Stimulated activated CD8-positive, alpha-beta memory T cell treated with anti-CD3 and anti-CD28 coated beads, Interleukin-2, amount 100 ng/mL, for 1 hour (primary cell): ENCODE measurements around the gene CYP4F22.

ENCODE experiments used
- DNase-seq, 2 donors: peaks; one replicate each; pipeline ENCODE4 v3.0.0-alpha.2; 2020; ENCODE audit warnings: low read depth in 2 of 2

Gene CYP4F22

DNA sequence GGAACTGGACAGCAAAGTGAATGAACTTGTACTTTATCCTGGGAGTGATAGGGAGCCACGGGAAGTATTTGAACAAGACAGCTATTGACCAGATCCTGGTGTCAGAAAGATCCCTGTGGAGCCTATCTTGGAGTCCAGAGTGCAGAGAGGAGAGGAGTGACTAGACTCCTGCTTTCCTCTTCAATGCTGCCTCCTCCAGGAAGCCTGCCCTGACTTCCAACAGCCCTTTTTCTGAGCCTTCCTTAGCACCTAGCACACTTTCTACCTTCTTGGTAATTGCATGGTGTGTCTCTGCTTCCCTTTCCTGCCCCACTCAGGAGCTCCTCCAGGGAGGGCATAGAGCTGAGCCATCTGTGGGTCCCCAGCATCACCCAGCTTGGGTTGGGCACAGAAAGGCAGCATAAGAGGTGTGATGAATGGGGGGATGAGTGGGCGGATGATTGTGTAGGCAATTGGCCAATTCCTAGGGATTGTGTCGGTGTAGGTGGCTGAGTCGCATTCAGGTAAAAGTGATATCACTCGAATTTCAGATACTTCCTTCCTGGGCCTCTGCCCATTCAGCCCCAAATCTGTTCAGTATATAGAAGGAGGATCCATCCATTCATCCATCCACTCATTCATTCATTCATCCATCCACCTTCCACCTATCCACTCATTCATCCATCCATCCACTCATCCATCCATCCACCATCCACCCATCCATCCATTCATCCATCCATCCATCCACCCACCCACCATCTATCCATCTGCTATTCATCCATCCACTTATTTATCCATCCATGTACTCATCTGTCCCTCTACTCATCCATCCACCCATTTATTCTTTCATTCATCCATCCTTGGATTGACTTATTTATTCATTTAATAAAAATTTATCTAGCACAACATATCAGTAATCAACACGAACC is 26.9 kb downstream of the CYP4F22 start:
- no peak for DNase-seq

GRCh38 chr19:15536350-15536749 is 28.0 kb downstream of the CYP4F22 start:
- no peak for DNase-seq

DNA sequence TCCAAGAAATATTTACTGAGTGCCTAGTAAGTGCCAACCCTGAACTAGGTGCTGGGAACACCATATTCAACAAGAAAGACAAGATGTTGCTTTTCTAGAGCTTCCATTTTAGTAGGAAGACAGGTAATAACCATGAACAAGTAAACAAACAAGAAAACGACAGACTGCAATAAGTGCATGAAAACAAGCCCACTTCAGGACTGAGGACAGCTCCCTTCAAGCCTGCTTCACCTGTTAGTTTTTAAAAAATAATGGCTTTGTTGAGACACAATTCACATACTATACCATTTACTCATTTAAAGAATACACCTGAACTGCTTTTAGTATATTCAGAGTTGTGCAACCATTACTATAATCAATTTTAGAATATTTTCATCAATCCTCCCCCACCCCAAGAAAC is 30.4 kb downstream of the CYP4F22 start:
- no peak for DNase-seq

DNA sequence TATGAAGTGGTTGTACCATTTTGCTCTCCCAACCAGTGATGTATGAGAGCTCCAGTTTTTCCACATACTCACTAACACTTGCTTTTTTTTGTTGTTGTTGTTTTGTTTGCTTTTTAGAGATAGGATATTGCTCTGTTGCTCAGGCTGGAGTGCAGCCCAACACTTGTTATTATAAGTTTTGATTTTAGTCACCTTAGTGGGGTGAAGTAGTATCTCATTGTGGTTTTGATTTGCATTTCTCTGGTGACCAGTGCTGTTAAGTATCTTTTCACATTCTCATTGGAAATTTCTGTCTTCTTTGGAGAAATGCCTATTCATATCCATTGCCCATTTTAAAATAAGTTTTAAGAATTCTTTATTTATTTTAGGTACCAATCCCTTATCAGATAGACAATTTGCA is 31.3 kb downstream of the CYP4F22 start:
- no peak for DNase-seq

DNA sequence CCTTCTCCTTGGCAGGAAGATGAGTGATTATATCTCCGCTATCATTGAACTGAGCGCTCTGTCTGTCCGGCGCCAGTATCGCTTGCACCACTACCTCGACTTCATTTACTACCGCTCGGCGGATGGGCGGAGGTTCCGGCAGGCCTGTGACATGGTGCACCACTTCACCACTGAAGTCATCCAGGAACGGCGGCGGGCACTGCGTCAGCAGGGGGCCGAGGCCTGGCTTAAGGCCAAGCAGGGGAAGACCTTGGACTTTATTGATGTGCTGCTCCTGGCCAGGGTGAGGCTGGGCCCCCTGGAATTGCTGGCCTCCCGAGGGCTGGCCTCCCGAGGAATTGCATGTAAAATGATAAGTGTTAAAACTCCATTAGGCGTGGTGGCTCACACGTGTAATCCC is 32.1 kb downstream of the CYP4F22 start:
- DNase-seq, result no peak

DNA sequence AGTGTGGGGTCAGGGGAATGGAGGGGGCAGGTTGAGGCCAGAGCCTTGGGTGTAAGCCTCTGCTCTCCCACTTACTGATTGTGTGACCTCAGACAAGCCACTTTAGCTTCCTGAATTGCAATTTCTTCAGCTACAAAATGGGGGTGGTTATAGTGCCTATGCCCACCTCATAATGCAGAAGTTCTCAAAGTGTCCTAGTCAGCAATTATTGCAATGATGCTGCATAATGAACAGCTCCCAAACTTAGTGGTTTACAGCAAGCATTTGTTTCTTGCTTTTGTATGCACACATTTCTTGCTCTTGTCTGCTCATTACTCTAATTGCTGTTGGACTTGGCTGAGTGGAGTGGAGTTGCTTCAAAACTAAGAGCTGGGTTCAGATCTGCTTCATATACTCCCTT is 36.0 kb downstream of the CYP4F22 start:
- DNase-seq, result no peak

DNA sequence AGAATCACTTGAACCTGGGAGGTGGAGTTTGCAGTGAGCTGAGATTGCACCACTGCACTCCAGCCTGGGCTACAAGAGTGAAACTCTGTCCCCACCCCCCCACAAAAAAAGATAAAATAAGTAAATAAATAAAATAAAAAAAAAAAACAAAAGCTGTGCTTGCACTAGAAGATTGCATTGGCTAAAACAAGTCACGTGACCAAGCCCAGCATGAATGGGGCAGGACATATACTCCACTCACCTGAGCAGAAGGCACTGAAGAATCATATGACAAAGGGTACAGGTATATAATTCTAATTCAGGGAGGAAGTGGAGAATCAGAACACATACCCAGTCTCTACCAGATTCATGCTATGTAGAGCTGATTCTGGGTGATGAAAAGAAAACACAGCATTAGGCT is 36.6 kb downstream of the CYP4F22 start:
- no peak for DNase-seq

DNA sequence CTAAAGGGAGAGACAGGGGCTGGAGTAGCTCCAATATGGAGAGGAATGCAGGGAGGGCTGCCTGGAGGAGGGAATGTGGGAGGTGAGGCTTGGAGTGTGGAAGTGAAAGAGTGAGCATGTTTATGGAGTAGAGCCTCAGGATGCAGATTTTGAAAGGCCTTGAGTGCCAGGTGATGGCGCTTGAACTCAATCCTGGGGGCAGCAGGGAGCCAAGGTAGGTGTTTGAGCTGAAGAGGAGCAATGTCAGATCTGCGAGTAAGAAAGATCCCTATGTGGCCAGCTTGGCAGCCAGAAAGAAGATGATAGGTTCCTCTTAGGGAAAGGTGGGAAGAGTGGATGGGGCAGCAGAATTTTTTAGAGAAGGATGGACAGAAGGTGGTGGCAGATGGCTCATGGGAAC is 40.3 kb downstream of the CYP4F22 start:
- DNase-seq, result no peak

DNA sequence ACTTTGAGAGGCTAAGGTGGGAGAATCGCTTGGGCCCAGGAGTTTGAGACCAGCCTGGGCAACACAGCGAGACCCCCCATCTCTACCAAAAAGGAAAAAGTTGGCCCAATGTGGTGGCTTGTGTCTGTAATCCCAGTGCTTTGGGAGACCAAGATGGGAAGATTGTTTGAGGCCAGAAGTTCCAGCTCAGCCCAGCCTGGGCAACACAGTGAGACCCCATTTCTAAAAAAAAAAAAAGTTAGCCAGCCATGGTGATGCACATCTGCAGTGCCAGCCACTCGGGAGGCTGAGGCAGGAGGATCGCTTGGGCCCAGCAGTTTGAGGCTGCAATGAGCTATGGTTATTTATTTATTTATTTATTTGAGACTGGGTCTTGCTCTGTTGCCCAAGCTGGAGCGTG is 41.3 kb downstream of the CYP4F22 start:
- DNase-seq, result no peak

DNA sequence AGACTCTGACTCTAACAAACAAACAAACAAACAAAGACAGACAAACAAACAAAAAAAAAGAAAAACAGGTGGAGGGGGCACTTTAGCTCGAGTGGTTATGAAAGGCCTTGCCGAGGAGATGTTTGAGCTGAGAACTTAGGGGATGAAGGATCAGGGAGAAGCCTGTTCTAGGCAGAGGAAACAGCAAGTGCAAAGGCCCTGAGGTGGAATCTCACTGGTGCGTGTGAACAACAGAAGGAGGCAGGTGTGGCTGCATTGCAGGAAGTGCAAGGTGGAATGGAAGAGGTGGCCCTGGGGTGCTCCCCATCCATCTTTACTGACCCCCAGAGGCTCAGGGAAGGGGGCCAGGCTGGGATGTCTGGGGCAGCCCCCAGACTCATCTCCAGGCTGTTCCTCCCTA is 41.9 kb downstream of the CYP4F22 start:
- no peak for DNase-seq

- no peak for DNase-seq
Measured at GRCh38 chr19:15550929-15551292, 42.6 kb downstream of the CYP4F22 start.

DNA sequence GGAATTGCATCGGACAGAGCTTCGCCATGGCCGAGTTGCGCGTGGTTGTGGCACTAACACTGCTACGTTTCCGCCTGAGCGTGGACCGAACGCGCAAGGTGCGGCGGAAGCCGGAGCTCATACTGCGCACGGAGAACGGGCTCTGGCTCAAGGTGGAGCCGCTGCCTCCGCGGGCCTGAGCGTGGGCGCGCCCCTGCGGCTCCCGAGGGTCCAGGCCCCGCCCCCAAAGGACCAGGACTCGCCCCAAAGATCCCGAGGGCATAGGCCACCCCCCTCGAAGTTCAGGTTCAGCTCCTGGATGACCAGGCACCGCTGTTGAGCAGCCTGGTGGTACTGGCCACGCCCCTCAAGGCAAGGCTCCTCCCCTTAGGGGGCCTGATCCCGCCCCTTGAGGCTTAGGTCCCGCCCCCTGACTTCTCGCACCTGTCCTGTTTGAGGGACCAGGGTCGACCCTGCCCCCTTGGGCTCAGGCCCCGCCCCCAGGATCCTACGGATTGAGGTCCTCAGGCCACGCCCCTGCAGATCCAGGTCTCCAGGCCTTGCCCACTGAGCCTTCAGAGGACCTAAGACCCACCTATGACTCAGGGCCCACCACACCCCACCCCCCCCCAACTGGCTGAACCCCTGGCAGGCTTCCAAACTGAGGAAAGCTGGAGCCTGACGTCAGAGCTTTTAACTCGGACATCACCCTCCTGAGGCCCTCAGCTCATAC is 43.1 kb downstream of the CYP4F22 start:
- peak; percentile 49 to 60 for DNase-seq

DNA sequence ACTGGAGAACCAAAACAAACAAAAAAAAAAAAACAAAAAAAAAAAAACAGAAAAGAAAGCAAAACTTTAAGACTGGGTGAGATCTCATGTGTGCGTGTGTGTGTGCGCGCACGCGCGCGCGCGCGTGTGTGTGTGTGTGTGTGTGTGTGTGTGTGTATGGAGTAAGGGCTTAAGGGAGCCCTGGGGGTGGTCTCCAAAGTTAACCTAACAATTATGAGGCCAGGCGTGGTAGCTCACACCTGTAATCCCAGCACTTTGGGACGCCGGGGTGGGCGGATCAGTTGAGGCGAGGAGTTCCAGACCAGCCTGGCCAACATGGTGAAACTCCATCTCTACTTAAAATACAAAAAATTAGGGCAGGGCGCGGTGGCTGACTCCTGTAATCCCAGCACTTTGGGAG is 46.7 kb downstream of the CYP4F22 start:
- DNase-seq, result no peak

DNA sequence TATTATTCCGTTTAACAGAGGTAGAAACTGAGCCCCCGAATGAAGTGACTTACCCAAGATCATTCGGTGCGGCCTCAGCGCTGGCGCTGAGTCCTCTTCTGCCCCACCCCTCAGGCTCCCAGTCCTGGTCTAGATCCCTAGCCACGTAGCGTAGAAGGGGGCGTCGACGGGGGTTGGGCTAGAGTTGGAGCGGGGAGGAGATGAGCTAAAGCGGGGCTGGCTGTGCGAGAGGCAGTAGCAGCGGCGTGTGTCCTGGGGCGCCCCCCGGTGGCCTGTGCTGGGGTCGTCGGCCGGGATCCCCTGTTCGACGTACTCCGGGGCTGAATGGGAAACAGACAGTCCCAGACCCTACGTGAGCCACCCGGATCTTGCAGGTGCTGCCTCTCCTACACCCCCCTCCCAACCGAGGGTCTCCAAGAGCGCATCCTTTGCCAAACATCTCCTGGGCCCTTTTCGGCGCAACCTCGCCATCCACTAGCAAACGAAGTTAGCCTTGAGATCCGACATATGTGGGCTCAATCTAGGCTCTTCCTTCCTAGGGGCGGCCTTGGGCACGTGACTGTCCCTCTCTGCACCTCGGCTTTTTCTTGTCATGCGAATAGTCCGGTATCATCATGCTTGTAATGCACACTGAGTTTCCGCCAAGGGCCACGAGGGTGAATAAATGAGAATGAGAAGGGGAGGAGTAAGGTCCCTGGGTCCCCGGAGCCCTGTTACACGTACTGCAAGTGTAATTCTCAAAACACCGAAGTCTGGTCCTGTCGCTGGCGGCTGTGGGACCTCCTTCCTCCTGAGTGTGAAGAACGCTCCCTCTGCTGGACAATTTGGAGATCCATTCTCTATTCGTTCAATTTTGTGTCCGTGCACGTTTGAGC is 47.7 kb downstream of the CYP4F22 start:
- peak; percentile 92 to 96 for DNase-seq

GRCh38 chr19:15556634-15557181 is 48.4 kb downstream of the CYP4F22 start:
- no peak for DNase-seq

- DNase-seq, result no peak
Measured at GRCh38 chr19:15557223-15557622, 48.9 kb downstream of the CYP4F22 start.

- DNase-seq, result no peak
Measured at GRCh38 chr19:15562145-15562544, 53.8 kb downstream of the CYP4F22 start.

DNA sequence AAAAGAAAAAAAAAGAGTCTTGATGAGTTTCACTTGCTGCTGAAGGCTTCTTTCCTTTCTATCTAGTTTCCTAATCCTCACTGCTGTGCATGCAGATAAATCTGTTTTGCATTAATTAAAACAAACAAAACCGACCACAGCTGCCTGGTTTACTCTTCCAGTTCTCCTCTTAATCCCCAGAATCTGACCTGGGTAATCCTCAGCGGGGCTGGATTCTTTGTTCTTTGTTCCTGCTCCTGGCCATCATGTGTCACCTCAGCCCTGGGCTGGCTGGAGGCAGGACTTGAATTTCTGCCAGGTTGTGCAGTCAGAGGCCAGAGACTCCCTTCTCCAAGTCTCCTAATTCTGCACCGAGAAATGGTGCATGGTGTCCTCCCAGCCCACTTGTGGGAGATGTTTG is 54.5 kb downstream of the CYP4F22 start:
- no peak for DNase-seq

GRCh38 chr19:15563325-15563794 is 55.0 kb downstream of the CYP4F22 start:
- no peak for DNase-seq

DNA sequence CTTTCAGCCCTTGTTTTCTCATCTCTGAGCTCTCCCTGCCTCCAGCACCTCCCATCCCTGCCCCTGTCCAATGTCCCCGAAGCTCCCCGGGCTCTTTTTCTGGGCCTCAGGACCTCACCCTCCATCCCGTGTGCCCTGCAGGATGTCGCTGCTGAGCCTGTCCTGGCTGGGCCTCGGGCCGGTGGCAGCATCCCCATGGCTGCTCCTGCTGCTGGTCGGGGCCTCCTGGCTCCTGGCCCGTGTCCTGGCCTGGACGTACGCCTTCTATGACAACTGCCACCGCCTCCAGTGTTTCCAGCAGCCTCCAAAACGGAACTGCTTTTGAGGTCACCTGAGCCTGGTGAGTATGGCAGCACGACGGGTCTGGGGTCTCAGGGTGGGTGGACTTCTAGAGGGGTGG is 55.6 kb downstream of the CYP4F22 start:
- no peak for DNase-seq

GRCh38 chr19:15564534-15565168 is 56.3 kb downstream of the CYP4F22 start:
- no peak for DNase-seq
